T1000 (cell line): ENCODE results near the gene ALG10B.
"Not testable (repeated sequence)": the region's sequence is repeated elsewhere in the genome, so short reads cannot be mapped to it uniquely, and the experiment has no call there.

Experiments
- DNase-seq: peaks from one replicate; lab custom pipeline; 2025; ENCODE audit warnings: mixed read lengths; lab: John Stamatoyannopoulos, UW

Gene ALG10B, protein sequence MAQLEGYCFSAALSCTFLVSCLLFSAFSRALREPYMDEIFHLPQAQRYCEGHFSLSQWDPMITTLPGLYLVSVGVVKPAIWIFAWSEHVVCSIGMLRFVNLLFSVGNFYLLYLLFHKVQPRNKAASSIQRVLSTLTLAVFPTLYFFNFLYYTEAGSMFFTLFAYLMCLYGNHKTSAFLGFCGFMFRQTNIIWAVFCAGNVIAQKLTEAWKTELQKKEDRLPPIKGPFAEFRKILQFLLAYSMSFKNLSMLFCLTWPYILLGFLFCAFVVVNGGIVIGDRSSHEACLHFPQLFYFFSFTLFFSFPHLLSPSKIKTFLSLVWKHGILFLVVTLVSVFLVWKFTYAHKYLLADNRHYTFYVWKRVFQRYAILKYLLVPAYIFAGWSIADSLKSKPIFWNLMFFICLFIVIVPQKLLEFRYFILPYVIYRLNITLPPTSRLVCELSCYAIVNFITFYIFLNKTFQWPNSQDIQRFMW

DNA sequence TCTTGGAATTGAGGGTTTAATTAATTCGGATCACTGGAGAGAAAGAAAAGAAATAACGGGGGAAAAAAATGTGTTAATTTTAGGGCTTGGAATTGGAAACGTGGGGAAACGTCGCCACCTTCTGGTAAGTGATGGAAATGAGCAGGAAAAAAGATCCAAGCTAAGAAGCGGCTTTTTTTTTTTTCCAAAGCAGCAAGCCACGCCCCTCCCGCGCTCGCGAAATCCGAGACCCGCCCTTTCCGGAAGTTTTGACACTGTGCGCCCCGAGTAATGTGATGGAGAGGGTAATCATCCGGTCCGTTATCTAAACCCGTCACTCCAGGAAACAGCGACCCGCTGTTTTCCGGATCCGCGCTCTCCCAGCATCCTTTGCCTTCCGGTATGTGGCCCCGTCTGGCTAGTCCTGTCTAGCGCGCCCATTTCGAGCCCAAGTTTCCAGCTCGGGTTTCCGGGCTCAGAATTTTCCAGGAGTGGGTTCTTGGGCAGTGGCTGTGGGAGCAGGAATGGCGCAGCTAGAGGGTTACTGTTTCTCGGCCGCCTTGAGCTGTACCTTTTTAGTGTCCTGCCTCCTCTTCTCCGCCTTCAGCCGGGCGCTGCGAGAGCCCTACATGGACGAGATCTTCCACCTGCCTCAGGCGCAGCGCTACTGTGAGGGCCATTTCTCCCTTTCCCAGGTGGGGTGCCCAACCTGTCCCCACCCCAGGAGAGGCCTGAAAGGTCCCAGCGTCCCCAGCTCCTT is at the start of gene ALG10B:
Gene ALG10B, plus strand, starts transcription at position 384 of the 739 bp plus-strand sequence. Its CDS starts 120 bp downstream, at position 504.
- DNase-seq, result peak; percentile 95

DNA sequence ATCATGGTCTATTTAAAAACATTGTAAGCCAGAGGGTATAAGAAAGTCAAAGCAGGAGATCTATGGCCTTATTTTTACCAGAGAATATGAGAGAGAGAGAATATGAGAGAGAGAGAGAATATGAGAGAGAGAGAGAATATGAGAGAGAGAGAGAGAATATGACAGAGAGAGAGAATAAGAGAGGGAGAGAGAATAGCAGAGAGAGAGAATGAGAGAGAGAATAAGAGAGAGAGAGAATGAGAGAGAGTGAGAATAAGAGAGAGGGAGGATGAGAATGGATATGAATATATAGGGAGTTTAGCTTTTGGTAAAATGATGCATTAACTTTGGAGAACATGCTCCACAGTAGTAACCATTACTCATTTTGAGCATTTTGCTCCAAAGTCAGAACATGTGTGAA is 48.0 kb upstream of the ALG10B start:
- no peak for DNase-seq

DNA sequence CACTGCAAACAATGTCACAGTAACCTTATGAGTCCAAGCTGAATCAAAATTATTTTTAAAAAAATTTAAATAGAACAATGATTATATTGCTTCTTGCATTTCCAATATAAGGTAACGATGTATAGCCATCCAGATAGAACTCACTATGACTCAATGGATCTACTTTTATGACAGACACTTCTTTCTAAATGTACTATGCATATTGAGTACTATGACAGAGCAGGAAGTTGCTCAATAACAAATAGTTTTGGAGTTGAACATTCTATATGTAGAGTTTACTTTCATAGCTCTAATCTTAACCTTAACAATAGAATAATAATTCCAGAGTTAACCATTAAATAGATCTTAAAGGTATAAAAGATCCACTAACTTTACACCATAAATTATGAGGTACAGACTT is 46.7 kb upstream of the ALG10B start:
- DNase-seq, result no peak

DNA sequence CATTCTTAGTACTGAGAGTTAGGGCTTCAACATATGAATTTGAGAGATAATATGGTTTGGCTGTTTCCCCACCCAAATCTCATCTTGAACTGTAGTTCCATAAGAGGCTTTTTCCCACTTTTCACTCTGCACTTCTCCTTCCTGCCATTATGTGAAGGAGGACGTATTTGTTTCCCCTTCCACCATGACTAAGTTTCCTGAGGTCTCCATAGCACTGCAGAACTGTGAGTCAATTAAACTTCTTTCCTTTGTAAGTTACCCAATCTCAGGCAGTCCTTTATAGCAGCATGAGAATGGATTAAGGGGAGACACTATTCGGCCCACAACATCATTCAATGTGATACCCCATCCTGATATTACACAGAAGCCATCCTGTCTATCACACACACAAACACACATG is 36.8 kb upstream of the ALG10B start:
- no peak for DNase-seq

DNA sequence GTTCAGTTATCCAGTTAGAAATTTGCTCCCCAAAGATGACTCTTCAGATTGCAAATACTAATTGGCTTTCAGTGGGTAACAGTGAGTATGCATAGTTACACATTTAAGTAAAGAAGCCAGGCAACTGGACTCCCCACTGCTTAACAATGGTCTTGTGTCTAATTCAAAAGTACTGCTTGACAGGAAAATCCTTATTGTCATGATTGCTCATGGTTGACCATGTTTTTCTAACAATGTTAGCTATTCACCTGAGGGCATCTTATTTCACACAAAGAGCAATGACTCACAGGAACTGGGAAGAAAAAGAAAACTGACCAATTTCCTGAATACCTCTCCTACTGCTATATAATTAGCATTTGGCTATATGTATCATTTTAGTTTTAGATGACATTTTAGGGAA is 33.7 kb upstream of the ALG10B start:
- no peak for DNase-seq

DNA sequence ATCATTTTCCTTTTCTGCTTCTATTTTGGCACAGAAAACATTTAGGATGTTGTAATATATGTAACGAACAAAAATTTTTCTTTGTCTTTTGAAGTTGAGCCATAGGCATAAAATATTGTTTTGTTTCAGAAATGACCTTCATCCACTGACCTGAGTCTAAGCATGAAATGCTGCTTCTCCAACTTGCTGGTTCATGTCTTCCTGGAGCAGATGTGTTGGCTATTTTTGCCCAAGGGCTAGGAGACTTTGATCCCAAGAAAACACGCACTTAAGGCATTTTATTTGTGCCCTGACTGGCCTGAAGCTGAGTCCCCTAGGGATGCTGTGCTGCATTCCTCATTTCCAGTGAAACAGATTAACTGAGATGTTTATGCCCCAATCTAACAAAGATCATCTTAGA is 27.2 kb upstream of the ALG10B start:
- no peak for DNase-seq

DNA sequence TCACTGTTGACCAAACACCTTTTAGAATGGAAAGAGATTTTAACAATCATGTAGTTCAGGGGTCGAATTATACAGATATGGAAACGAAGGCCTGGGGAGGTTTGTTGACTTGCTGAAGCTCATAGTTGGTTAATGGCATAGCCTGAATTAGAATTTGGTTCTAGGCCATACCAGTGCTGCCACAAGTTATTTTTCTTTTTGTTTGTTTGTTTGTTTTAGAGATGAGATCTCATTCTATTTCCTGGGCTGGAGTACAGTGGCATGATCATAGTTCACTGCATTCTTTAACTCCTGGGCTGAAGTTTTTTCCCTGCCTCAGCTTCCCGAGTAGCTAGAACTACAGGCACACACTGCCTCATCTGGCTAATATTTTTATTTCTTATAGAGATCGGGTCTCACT is 25.4 kb upstream of the ALG10B start:
- no peak for DNase-seq

DNA sequence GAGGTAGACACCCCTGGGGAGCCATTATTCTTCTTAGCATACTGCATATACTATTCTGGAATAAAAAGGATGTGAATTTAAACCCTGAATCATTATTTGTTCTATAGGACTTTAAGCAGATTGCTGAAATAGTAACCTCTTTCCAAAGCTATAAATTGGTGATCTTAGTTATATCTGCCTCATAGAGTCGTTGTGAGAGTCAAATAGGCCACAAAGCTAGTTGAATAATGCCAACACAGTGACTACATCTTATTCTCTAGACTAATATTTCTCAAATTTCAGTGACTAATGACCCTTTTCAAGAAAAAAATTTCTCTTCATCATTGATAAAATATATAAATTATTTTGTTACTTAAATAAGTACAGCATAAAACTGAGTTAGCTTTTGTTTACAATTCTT is 13.6 kb upstream of the ALG10B start:
- DNase-seq, result not testable (repeated sequence)

DNA sequence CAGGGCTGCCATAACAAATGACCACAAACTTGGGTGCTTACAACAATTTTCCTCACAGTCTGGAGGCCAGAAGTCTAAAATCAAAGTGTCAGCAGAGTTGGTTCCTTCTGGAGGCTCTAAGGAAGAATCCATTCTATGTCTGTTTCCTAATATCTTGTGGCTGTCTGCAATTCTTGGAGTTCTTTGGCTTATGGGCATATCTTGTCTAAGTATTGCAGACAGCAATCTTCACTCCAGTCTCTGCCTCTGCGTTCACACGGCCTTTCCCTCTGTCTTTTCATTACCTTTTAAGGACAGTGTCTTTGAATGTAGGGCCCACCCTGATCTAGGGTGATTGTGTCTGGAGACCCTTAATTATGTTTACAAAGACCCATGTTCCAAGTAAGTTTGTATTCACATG is 5.4 kb downstream of the ALG10B start:
- not testable (repeated sequence) for DNase-seq

DNA sequence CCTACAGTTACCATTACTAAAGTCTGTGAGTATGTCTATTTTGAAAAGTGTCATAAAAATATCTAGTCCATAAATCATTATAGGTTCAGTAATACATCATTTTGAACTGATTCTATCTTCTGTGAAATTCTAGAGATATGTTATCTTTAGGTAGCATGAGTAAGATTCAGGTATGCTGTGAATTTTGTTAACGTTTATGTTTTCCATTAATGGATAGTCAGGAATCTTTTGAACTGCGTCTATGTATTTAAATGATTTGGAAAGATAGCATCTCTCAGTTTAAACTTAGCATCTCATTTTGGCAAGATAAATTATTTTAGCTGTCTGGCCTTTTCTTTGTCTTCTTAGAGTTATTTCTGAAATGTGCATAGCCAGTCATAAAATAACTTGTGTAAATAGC is 8.3 kb downstream of the ALG10B start:
- no peak for DNase-seq

DNA sequence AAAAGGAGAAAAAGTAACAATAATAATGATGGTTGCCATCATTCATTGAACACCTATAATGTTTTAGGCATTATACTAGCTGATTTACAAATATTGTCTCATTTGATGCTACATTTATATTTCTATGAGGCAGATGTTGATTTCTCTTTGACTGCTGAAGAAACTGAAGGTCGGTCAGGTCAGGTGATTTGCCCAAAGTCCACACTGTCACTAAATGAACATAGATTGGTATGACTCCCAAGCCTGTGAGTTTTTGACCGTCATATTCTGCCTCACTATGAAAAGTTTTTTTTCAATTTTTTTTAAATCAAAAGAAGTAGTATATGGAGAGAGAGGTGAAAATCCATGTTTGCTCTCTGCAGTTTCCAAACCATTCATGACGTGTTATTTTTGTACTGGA is 10.8 kb downstream of the ALG10B start:
- DNase-seq, result no peak

DNA sequence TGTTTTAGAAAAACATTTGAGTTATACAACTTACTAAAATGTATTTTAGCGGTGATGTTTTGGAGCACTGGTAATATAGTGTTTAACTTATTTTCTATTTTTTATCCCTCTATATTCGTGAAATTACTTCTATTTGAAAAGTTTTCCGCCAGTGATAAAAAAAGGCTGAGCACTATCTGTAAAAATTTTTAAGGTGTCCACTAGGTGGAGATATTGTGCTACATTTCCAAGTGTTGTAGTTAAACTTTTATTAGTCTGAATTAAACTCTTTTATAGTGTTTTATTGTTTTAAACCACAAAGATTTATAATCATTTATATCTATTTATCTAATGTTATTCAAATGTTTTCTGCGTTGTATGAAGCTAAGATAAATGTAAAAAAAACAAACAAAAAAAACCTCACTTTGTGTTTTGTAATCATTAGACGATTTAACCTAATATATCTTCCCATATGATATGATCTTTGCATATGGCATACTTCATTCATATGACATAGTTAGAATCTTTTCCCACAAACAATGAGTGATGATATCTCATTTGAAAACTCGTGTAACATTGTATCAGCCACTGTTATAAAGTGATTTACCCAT is 11.8 kb downstream of the ALG10B start:
- no peak for DNase-seq

DNA sequence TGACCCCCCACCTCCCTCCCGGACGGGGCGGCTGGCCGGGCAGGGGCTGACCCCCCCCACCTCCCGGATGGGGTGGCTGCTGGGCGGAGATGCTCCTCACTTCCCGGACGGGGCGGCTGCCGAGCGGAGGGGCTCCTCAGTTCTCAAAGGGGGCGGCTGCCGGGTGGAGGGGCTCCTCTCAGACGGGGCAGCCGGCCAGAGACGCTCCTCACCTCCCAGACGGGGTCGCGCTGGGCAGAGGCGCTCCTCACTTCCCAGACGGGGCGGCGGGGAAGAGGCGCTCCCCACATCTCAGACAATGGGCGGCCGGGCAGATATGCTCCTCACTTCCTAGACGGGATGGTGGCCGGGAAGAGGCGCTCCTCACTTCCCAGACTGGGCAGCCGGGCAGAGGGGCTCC is 13.8 kb downstream of the ALG10B start:
- not testable (repeated sequence) for DNase-seq

DNA sequence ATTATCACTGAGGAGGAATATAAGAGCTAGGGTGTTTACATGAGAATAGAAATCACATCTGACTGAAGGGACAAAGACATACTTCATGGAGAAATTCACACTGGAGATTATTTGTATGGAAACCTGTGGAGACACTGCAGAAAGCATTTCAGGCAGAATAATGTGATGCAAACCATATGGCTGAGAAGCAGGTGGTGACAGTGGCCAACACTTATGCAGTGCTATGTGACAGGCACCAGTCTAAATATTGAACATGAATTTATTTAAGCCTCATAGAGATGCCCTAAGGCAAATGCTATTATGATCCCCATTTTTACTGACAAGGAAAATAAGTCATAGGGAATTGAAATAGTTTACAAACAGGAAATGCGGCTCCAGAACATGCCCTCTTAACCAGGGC is 16.2 kb downstream of the ALG10B start:
- DNase-seq, result no peak

DNA sequence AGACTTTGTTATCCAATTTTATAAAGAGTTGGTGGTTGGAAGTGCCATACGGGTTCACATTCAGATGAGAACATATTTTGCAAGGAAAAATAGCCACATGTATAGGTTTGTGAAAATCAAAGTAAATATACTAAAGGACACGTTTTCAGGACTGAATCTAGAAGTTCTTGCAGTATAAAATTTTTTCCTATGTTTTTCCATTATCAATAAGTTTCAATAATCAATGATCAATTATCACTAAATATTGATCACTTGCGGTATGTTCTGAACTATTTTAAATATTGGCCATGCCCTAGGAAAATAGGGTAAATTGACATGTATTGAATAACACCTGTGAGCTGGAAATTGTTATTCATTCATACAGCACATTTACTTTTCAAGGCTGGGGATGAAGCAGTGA is 25.9 kb downstream of the ALG10B start:
- DNase-seq, result no peak

DNA sequence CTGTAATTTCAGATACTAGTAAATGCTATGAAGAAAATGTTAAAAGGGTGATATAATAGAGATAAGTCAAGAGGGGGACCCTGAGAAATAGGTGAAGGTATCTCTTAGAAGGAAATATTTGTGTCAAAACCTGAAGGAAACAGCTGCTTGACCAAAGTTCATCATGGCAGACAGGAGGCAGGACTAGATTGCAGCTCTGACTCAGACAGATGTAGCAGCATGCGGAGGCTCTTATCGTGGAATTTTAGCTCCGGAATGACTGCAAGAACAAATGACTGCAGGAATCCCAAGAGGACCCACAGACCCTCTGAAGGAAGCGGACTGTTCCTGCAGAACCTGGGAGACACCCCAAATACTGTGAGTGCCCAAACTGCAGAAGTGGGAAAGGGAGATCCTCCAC is 26.7 kb downstream of the ALG10B start:
- DNase-seq, result not testable (repeated sequence)

DNA sequence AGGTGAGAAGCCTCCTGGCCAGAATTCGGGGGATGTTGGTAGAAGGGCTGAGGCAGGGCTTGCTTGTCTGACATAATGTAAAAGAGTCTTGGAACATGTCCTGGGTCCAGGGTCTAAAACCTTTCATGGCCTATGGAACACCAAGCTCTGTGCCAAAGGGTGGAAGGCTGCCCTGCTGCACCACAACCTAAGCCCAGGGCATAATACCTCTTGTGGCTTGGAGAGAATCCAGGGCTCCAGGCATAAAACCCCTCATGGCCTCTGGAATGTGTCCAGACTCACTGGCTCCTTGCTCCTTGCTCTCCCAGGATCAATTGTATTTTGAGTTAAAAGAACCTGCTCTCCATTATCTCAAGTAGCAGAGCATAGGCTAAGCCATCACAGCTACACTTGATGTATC is 27.3 kb downstream of the ALG10B start:
- peak; percentile 11 for DNase-seq

DNA sequence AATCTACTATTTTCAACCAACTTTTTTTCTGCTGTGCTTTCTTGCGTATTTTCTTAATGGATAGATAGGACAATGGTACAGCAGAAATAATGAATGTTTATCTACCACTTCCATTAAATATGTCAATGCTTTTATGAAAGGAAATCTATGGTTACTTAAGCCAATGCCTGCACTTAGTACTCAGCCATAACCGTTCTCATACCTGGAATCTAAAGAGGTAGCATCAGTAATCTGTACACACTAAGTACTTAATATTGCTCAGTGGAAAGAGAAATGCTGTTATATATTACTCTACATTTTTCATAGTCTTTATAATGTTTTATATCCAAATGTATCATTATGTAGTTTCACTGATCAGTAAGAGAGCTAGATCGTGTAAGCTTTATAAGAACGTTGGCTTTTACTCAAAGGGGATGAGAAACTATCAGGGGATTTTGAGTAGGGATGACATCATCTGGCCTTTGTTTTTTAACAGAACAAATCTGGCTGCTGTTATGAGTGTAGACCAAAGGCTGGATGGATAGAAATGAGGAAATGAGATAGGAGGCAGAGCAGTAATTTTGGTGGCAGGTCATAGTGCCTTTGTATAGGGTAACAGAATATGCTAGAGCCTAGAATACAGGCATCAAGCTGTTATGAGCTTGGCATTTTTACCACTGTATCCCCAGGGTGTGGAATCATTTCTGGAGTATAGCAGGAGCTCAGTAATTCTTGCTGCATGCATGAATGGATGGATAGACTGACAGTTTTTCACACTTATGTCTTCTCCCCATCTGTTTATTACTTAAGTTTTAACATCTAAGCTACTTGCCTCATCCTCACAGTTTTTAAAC is 34.0 kb downstream of the ALG10B start:
- no peak for DNase-seq

DNA sequence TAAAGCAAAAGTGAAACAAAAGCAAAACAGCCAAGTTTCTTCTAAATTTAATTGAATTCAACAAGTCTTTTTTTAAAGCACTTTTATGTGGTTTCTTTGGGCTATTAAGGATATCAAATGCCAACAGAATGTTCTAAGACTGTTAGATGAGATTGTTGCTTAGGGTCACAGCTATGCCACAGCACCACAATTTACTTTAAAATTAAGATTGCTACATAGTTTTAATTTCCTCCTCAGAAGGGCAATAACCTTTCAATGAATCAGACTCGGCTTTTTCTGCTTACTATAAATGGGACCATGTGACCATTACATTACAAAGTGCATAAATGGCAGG is 34.6 kb downstream of the ALG10B start:
- not testable (repeated sequence) for DNase-seq

DNA sequence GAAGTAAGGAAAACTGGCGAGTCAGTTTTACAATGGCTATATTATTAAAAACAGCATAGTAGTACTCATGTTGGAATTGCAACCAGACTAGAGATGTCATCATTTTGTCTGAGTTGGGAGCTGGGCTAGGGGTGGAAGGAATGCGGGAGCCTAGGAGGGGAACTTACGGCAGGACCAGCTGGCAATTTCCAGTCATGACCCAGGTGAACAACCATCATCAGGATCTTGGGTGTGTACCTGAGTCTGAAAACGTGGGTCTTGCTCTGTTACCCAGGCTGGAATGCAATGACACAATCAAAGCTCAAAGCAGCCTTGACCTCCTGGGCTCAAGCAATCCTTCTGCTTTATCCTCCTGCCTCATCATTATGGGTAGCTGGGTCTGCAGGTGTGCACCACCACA is 50.9 kb downstream of the ALG10B start:
- DNase-seq, result no peak

DNA sequence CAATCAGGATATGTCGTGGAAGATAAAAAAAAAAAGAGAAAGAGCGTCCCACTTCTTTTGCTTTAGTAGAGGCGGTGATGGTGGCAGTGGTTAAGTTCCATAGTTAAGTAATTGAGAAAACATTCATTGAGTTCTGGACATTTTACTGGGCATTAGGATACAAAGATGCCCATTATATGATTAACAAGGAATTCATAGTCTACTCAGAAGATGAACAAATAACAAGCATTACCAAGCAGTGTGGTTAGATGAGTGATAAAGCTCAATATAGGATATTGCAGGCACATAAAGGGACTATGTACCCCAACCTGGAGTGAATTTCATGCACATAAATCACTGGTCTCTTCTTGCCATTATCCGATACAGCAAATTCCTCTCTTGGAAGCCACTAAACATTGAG is 53.7 kb downstream of the ALG10B start:
- DNase-seq, result no peak

DNA sequence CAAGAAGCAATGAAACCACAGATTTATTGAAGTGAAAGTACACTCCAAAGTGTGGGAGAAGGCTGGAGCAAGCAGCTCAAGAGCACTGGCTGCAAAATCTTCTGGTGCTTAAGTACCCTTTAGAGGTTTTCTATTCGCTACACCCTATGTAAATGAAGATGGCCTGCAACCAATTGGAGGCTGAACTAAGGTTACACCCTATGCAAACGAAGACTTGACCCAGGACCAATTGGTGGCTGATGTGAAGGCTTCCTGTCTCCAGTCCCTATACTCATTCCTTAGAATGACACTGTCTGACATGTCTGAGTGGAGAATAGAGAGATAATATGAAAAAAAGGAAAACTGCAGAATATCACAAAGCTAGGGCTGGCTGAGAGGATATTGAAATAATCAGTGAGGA is 57.2 kb downstream of the ALG10B start:
- no peak for DNase-seq
